SKM-1 treated with dmso at 0.1 percent for 144 hours (cell line): ENCODE measurements around the gene HPGD.
"Not testable (repeated sequence)": the region's sequence is repeated elsewhere in the genome, so short reads cannot be mapped to it uniquely, and the experiment has no call there.

ENCODE experiments used
- DNase-seq: peaks from one replicate; lab custom pipeline; 2025; ENCODE audit not compliant: unreplicated experiment; lab: John Stamatoyannopoulos, UW

Gene HPGD

DNA sequence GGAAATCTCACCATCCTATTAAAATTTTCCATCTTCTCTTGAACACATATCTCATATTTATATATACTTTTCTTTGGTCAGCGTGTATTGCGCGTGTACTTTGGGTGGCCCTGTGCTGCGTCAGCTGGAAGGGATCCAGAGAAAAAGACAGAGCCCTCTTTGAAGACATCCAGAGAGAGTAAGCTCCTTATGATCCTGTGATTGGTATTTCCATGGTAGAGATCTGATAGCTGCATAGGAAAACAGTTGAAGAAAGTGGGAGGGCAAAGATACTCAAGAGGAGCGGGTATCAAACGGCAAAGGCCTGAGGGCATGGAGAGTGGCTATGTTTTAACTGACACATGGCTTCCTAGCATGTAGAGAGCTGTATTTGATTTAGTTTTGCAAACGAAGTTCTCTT is 4.4 kb upstream of the HPGD start:
- DNase-seq = no peak

DNA sequence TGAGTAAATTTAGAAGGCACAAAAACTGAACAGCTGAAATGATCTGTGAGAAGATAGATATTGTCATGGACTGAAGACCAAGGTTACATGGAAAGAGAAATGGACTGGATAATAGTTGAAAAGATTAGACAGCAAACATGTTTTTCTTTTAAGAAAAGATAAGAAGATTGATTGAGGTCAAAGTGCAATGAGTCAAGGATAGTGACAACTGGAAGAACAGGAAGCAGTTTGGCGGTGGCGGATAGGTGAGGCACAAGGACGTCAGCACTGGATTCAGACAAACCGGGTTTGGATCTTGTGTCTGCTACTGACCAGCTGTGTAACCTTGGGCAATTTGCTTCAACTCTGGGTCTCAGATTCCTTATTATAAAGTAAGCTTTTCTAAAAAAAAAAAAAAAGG is 2.0 kb upstream of the HPGD start:
- no peak for DNase-seq

DNA sequence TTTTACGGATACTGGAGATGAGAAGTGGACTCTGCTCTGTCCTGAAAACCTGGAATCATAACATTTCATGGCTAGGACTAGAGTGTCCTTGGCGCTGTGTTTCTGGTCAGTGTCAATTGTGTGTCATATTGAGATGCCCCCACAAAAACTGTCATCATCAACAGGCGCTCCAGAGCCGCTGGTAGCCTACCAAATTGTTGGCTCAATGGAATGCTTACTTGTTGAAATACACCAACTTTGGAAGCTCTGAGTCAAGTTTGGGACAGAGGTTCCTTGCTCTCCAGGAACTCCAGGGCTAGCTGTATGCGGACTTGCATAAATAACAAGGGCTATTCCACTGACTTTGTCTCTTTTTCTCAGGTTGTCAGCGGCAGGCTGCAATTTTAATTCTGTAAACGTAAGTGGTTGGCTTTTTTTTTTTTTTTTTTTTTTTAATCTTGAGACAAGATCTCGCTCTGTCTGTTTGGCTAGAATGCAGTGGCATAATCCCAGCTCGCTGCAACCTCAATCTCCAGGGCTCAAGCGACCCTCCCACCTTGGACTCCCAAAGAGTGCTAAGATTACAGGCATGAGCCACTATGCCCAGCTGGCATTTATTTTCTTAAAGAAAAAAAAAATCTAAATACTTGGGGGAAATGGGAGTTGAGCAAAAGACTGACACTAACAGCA is 871 bp upstream of the HPGD start:
- DNase-seq = no peak

DNA sequence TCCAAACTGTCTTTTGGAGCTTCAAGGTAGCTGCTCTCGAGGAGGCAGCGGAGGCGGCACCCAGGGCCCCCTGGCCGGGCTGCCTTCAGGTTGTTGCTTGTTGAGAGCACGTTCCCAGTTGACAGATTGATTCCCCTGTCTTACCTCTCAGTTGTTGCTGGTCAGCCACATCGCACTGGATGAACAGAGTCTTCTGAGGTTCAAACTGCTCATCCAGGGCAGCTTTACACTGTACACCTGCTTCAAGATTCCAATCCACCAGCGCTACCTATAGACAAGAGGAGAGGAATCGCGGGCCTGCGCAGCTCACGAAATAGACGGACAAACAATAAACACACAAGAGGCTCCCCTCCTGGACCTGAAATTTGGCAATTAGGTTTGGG is 497 bp downstream of the HPGD start:
- no peak for DNase-seq

DNA sequence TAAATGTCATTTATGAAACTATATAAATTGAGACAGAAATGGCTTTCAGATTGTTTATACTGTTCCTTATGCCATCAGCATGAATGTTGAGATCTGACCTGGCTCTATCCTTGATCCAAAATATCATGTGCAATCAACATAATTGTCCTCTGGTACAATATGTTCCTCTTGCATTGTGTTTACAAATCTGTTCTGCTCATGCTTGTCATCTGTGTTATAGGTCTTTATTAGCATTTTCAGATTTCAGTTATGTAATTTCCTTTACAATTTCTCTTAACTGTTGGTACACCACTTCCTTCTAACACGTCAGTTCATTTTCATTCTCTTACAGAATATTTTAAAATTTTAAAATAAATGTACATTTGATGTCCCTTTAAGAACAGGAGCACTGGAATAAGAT is 1.6 kb downstream of the HPGD start:
- no peak for DNase-seq

DNA sequence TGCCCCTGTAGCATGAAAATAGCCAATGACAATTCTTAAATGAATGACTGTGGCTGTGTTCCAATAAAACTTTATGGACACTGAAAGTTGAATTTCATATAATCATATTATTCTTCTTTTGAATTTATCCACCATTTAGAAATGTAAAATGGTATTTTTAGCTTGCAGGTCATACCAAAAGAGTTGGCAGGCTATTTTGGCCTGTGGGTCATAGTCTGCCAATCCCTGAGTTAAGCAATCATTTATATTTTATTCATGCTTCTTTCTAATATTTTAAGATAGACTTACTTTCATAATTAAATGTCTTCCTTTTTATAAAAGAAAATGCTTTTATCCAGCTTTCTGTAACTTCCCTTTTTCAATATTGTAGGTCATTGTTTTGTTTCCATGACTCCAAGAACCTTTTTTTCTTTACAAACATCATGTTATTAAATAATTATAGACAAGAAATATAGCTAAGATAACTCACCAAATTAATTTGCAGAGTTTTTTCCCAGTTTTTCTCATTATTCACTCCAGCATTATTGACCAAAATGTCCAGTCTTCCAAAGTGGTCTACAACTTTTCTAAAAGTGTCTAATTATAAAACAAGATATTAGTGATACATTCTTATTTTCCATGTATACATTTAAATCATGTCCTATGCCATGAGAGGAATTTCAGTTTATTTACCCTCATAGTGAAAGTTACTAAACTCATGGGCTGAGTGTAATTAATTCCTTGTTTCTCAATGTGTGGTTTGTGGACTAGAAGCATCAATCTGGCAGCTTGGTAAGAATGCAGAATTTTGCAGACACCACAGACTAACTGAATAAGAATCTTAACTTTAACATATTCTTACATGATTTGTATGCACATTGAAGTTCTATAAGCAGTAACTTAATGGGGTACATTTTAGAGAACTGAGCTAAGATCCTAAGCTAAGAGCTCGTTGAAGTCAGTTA is 4.5 kb downstream of the HPGD start:
- no peak for DNase-seq

DNA sequence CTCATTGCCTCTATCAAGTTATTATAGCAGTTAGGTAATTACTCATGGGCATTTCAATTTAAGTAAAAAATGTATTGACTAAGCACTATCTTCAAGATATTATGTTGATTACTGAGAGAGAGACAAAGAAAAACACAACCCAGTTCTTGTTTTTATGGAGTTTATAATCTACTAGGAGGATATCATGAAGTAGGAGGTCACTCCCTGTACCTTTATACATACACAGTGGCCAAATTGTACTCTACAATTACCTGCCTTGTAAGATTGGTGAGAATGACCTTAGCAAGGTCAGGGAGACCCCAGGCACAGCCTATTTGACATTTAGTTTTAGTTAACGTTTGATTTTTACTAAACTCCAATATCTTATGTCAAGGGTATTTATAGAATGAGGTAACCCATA is 5.5 kb downstream of the HPGD start:
- no peak for DNase-seq

DNA sequence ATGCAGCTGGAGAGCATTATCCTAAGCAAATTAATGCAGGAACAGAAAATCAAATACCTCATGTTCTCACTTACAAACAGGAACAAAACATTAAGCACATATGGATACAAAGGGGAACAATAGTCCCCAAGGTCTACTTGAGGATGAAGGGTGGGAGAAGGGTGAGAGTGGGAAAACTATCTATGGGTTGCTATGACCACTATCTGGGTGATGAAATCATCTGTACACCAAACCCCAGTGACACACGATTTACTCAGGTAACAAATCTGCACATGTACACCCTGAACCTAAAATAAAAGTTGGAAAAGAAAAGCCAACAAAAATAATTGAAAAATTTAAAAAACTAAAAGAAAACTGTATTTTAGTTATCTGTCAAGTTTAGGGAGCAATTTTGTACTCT is 5.9 kb downstream of the HPGD start:
- no peak for DNase-seq

DNA sequence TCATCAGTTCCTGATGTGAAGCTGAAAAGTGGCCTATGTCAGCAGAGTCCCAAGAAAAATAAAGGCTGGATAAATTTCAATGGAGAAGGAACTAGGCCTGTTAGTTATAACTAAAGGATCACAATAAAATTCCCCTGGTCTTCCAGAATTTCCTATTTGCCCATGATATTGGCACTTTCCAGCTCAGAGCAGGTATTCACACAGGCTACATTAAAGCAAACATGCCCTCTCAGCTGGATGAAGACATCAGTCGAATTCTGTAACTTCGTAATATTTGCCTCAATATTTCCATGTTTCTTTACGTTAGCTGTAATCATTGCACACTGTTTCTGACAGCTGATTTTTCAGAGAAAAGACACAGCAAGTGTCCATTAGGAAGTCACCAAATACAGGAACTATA is 9.5 kb downstream of the HPGD start:
- no peak for DNase-seq

DNA sequence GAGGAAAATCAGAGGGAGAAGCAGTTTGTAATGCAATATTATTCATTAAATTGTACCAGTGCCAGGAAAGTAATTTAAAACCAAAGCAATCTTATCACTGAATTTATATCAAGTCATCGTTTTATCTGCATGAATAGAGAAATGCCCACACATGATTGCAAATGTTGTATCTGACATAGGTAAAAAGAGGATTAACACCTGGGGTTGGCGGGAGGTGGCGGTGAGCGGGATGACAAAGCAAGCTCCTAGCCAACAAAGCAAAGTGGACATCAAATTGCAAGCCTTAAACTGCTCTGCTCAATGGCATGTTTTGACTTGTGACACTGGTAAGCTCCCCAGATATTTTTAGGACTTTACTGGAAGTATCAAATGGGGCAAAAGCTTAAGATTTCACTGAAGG is 16.4 kb downstream of the HPGD start:
- DNase-seq = no peak

DNA sequence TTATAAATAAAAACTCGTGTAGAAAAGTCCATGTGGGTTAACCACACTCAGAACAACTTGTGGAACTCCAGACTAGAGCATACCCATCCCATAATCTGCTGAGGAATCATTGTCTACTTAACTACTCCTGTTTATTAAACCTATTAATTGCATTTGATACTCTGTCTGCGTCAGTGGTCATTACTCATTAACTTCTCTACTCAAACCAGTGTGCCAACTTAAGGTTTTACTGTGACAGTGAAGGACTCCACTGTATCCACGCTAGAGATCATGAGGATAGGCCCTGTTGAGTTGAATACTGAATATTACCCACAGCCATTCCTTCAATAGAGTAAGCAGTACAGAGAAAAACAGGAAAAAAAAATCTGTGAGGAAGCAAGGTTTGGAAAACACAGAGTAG is 17.3 kb downstream of the HPGD start:
- no peak for DNase-seq

DNA sequence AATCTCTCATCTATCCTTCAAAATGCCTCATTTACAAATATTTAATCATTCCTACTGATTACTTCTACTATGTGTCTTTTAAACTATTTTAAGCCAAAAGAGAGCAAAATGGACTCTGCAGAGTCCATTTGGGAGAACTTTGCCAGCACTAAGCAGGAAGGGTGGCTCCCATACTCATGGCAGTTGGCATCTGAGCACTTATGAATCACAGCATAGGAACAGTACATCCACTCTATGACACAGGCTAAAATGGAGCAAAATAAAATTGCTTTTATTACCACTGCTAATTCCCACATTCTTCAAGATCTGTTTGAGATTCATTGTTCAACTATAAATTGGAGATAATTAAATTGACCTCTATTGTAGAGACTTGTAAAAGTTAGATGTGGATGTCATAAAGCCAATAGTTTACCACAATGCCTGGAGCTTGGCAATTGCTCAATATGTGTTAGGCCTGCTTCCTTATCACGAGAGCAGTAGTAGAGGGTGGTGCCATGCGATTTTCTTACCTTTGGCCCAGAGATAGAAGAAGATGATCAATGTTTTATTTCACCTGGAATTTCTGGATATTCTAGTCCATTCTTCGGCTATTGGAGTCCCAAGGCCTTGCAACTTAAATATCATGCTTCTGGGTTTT is 19.1 kb downstream of the HPGD start:
- no peak for DNase-seq

DNA sequence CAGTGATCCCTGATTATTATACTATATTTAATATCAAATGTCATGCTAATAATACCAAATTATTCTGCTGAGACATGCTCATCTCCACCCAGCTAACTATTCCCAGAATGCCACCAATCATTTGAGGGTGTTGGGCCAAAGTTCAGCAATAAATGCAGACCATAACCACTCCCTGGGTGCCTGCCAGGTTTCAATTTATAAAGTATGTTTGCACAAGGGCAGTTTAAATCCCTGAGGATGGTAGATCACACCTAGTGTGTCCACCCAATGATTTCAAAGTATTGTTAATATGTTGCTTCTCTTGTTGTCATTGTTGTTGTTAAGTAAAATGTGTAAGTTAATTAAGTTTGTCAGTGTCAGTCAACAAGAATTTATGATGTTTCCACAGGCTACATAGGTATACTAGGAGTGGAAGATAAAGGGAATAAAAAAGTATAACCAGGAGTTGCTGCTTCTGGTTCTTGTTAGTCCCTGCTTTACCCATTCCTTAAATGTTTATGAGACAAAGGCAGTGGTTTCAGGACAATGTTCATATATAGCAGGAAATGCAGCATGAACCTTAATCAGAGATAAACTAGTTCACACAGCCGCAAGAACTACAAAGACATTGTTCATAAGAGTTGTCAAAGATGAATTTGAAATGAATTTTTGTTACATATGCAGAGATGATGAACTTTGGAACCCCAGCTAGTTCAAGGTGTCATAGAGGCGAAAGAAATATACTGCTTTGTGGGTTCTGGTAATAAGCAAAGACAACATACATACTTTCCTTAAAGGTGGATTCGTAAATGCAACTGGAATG is 25.5 kb downstream of the HPGD start:
- no peak for DNase-seq

DNA sequence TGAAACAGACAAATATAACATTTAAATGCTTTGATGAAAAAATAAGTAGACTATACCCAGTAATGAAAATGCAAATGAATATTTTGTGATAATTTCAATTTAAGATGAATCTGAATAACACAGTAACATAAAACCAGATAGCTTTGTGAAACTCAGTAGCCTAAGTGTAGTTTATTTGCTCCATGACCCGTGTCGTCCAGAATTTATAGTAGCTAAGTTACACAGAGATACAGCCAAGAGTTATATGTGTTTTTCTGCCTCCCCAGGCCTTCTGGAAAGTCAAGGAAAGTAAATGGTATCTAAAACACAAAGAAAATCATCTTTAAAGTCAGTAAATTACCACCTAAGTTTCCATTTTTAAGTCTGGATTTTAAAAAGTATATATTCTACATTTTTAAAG is 26.7 kb downstream of the HPGD start:
- DNase-seq = no peak

DNA sequence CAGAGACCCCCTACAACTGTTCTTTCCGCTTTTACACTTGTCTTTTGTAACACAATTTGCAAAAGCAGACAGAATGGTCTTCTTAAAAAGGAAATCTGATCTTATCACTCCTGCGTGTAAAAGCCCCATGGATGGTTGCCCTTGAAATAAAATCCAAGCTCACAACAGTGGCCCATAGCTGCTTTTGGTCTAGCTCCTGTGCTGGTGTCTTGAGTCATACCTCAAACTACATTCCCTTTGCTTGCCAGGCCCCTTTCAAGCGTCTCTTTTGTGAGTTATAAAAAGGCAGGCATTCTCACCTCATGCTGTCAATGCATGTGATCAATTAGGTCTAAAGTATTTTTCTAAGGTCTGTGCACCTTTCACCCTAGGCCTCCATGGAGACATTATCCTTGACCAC is 27.6 kb downstream of the HPGD start:
- no peak for DNase-seq

DNA sequence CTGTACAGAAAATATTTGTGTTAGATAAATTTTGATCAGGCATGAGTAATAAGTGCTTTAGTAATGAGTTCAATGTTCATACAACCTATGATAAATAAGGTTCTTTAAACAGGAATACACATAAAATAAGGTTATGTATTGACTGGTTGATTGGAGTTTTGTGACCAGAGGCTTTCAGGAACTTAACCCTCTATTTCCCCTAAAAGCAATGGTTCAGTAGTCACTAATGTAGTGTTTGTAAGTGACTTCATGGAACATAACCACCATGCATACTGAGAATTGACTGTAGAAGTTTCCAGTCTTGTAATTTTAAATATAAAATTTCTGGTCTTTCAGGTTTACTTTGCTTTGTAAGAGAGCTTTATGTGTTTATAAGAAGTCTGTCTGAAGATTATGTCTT is 28.1 kb downstream of the HPGD start:
- DNase-seq = no peak

DNA sequence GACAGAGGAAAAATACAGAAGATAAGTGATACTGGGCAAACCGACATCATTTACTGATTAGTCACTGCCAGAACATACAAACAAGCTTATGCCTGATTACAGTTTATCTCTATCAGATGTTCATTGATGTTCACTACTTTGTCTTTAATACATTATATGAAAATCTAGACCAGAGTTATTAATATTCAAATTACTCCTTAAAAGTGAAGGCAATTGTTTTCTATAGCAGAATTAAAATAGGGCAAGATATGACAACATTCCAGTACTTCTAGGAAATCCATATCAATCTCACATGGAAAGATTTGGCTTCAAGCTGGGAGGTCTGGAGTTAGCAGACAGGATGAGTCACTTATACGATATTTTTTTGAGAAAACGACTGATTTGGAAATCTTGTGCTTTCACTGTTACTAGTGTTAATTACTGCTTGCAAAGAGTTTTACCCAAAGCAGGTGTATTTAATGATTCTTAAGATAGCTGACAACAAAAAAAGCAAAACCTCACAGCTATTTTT is 31.8 kb downstream of the HPGD start:
- DNase-seq = no peak

DNA sequence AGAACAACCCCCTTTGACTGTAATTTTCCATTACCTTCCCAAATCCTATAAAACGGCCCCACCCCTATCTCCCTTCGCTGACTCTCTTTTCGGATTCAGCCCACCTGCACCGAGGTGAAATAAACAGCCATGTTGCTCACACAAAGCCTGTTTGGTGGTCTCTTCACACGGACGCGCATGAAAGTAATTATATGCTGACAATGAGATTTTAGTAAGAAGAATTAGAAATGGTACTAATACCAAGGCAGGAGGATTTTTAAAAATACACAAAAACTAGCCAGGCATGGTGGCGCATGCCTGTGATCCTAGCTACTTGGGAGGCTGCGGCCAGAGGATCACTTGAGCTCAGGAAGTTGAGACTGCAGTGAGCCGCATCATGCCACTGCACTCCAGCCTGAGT is 33.9 kb downstream of the HPGD start:
- not testable (repeated sequence) for DNase-seq

DNA sequence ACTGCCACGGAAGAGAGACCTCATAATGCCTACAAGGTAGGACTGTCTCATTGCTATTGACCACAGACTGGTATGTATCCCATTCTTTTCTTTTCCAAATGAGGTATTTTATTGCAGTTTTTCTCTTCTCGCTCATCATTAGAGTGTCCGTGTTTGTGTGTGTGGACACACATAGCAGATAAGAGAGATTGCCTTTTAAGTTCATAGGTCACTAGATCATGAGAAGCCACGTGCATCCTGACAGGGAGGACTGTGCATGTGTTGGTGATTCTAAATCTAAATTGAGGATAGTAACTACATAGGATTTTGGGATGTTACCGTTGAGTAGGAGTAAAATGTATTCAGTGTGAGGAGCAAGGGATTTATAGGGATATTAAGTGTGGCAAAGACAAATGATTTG is 37.3 kb downstream of the HPGD start:
- no peak for DNase-seq

DNA sequence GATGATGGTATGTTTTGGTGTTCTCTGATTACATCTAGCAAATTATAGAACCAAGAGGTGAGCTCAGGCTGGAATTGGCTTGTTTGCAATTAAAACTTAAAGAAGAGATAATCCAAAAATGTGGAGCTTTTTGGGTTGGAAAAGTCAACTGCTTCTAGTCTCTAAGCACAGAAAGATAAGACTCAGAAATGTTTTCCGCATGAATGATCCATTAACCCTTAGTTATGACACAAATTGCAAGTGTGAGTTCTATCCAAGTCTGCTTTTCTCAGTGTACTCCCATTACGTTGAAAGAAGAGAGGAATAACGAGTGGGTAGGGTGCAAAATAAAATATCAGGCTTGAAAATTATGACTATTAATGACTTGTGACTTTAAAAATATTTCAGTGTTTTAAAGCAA is 38.5 kb downstream of the HPGD start:
- no peak for DNase-seq

DNA sequence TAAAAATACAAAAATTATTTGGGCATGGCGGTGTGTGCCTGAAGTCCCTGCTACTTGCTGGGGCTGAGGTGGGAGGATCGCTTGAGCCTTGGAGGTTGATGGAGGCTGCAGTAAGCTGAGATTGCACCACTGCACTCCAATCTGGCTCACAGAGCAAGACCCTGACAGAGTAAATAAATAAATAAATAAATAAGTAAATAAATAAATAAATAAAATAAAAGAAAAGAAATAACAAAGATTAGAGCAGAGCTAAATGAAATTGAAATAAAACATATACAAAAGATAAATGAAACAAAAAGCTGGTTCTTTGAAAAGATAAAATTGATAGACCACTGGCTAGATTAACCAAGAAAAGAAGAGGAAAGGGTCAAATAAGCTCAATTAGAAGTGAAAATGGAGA is 43.1 kb downstream of the HPGD start:
- DNase-seq = no peak
